Endodermal cell (in vitro differentiated cells): ENCODE data around the gene MOB1A. TPM values are rescaled to one million over a fixed set of nuclear protein-coding genes. Genes with fewer than 3 reads are reported as not detected.

ENCODE experiments used
- DNase-seq: peaks from one replicate; pipeline ENCODE4 v3.0.0-alpha.2; 2017
- H3K27ac ChIP-seq: 2 replicates; pipeline ENCODE4 v1.5.1; 2013; ENCODE audit warnings: mild to moderate bottlenecking, low read depth, low read length, moderate library complexity
- H3K27me3 ChIP-seq: 2 replicates; pipeline ENCODE4 v1.6.1; 2013; ENCODE audit warnings: mild to moderate bottlenecking, low read length, moderate library complexity; ENCODE audit not compliant: insufficient read depth, control insufficient read depth, poor library complexity, severe bottlenecking
- H3K36me3 ChIP-seq: 2 replicates; pipeline ENCODE4 v1.7.0; 2013; ENCODE audit warnings: mild to moderate bottlenecking, low read length, moderate library complexity; ENCODE audit not compliant: control insufficient read depth, insufficient read depth
- H3K4me1 ChIP-seq: one replicate; pipeline ENCODE4 v1.7.0; 2013; ENCODE audit warnings: low read length; ENCODE audit not compliant: control insufficient read depth, insufficient read depth
- H3K4me3 ChIP-seq: 2 replicates; pipeline ENCODE4 v1.5.1; 2013; ENCODE audit warnings: mild to moderate bottlenecking, low read length, moderate library complexity
- H3K9ac ChIP-seq: 2 replicates; pipeline ENCODE4 v1.6.1; 2013; ENCODE audit warnings: mild to moderate bottlenecking, low read length, moderate library complexity; ENCODE audit not compliant: poor library complexity, severe bottlenecking; ENCODE audit errors: extremely low read depth
- H3K9me3 ChIP-seq: 2 replicates; pipeline ENCODE4 v1.6.1; 2013; ENCODE audit warnings: mild to moderate bottlenecking, low read length, moderate library complexity; ENCODE audit not compliant: control insufficient read depth
- H3K27ac Mint-ChIP-seq: 2 replicates; pipeline ENCODE4 v1.8.0; 2020; ENCODE audit warnings: mixed read lengths
- H3K27me3 Mint-ChIP-seq: 2 replicates; pipeline ENCODE4 v1.8.0; 2021; ENCODE audit warnings: mild to moderate bottlenecking, mixed read lengths; ENCODE audit not compliant: insufficient read depth
- H3K36me3 Mint-ChIP-seq: 2 replicates; pipeline ENCODE4 v1.8.0; 2020; ENCODE audit warnings: low read depth, mixed read lengths
- H3K4me1 Mint-ChIP-seq: 2 replicates; pipeline ENCODE4 v1.8.0; 2020; ENCODE audit warnings: mixed read lengths
- H3K4me3 Mint-ChIP-seq: 2 replicates; pipeline ENCODE4 v1.8.0; 2020; ENCODE audit warnings: mild to moderate bottlenecking, moderate library complexity, mixed read lengths
- H3K9me3 Mint-ChIP-seq: 2 replicates; pipeline ENCODE4 v1.8.0; 2020; ENCODE audit warnings: mild to moderate bottlenecking, mixed read lengths
- CTCF ChIP-seq: fragments of 200-600 bp; sonication (generic); conservative IDR thresholded peaks from 2 replicates; pipeline ENCODE4 v1.5.0; 2021; ENCODE audit warnings: antibody characterized with exemption, mild to moderate bottlenecking
- WGBS, 2 experiments: methylation state at CpG; one replicate each; pipeline versions ENCODE4 v1.1.5 to v1.1.7; 2013; ENCODE audit warnings: missing lambda C conversion rate in 2 of 2, mixed read lengths in 1 of 2; ENCODE audit not compliant: insufficient coverage in 1 of 2, insufficient read length in 1 of 2; 5-methylcytosine and 5-hydroxymethylcytosine counted together
- total RNA-seq, 2 donors: library from RNA; stranded (reverse); fragmentation: NEBNext Ultra II Directional in 1 of 2; extraction: Animal tissue kit (Norgen Biotek cat#: 25700) in 1 of 2; gene quantifications; 2 replicates in 1 of 2; 3 replicates in 1 of 2; pipeline ENCODE4 v1.2.1, GENCODE V29; 2021

The MOB1A gene
- total RNA-seq, 2 donors from 2014 or later, result 92.3 to 125 TPM

DNA sequence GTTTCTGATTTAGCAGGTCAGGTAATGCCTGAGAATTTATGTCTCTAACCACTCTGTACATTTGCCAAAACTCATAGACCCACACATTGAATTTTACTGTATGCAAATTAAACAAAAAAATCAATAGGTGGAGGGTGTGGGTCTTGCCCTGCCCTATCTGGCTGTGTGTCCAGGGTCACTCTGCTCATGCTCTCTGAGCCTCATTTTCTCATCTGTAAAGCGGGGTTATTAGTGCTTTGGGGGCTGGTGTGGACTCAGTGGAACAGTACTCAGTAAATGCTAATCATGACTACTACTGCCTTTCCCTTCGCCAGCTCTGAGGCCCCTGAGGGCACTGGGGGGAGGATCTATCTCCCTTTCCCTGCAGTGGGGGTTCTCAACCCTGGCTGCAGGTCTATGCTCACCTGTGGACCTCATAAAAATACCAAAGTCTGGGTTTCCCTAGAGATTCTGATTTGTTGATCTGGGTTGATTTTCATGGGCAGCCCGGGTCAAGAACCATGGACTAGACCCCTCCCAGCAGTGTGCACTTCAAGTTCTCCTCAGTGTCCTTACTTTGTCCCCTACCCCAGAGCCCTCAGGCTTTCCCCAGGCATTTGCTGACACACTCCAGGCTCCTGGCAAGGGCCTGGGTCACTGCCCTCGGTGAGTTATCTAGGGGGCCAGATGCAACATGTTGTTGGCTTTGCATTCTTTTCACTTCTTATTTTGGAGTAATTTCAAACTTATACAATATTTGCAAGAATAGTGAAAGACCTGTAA, 47.2 kb upstream of the MOB1A start:
- Histone ChIP-seq H3K4me1 (no peaks in the 10 kb centered on the region), H3K27me3 (no peaks in the 10 kb centered on the region), H3K27ac (no peak overlapping the region), H3K9me3 (no peaks in the 10 kb centered on the region), H3K36me3 (peaks cover 13% of the 10 kb centered on the region), H3K4me3 (no peak overlapping the region), H3K9ac (no peak overlapping the region)
- no peak for TF ChIP-seq CTCF
- no peak overlapping the region for H3K4me3 Mint-ChIP-seq
- 81 to 100% methylated on average over 1 to 4 of the region's 4 CpGs for WGBS, 2 experiments
- H3K9me3 Mint-ChIP-seq, result no peaks in the 10 kb centered on the region
- peak; percentile 44 for DNase-seq
- peaks cover 6% of the 10 kb centered on the region for H3K36me3 Mint-ChIP-seq
- H3K27ac Mint-ChIP-seq, result no peak overlapping the region
- no peaks in the 10 kb centered on the region for H3K4me1 Mint-ChIP-seq
- H3K27me3 Mint-ChIP-seq, result peaks cover 2% of the 10 kb centered on the region

- 96 to 97% methylated on average over 6 to 8 of the region's 8 CpGs for WGBS, 2 experiments
- Histone ChIP-seq H3K4me3 (no peak overlapping the region), H3K36me3 (peaks cover 24% of the 10 kb centered on the region), H3K9ac (no peak overlapping the region), H3K9me3 (no peaks in the 10 kb centered on the region), H3K4me1 (no peaks in the 10 kb centered on the region), H3K27ac (no peak overlapping the region), H3K27me3 (no peaks in the 10 kb centered on the region)
- H3K36me3 Mint-ChIP-seq, result peaks cover 16% of the 10 kb centered on the region
- DNase-seq, result peak; percentile 52
- no peak overlapping the region for H3K4me3 Mint-ChIP-seq
- TF ChIP-seq CTCF, result no peak
- H3K27ac Mint-ChIP-seq, result no peak overlapping the region
- H3K4me1 Mint-ChIP-seq, result no peaks in the 10 kb centered on the region
- H3K9me3 Mint-ChIP-seq, result no peaks in the 10 kb centered on the region
- no peaks in the 10 kb centered on the region for H3K27me3 Mint-ChIP-seq
These were observed 45.5 kb upstream of the MOB1A start for GRCh38 chr2:74223941-74224770.

GRCh38 chr2:74222300-74222650, 43.6 kb upstream of the MOB1A start:
- Histone ChIP-seq H3K9ac (no peak overlapping the region), H3K27ac (no peak overlapping the region), H3K36me3 (peaks cover 37% of the 10 kb centered on the region), H3K9me3 (no peaks in the 10 kb centered on the region), H3K4me1 (no peaks in the 10 kb centered on the region), H3K27me3 (no peaks in the 10 kb centered on the region), H3K4me3 (no peak overlapping the region)
- peak; percentile 52 for DNase-seq
- H3K4me3 Mint-ChIP-seq, result no peak overlapping the region
- no peaks in the 10 kb centered on the region for H3K9me3 Mint-ChIP-seq
- no peaks in the 10 kb centered on the region for H3K27me3 Mint-ChIP-seq
- H3K27ac Mint-ChIP-seq, result no peak overlapping the region
- WGBS, 2 experiments, result 93 to 98% methylated on average over 6 of the region's 6 CpGs
- H3K4me1 Mint-ChIP-seq, result no peaks in the 10 kb centered on the region
- no peak for TF ChIP-seq CTCF
- peaks cover 23% of the 10 kb centered on the region for H3K36me3 Mint-ChIP-seq
